Neuronal stem cell (in vitro differentiated cells): ENCODE data around the gene PLCB3.

Experiments used
- DNase-seq: peaks from one replicate; pipeline ENCODE4 v3.0.0-alpha.2; 2013; ENCODE audit warnings: low spot score
- H2AFZ ChIP-seq: one replicate; pipeline ENCODE4 v1.6.1; 2013; ENCODE audit warnings: mild to moderate bottlenecking, low read length, inconsistent platforms
- H2AK5ac ChIP-seq: 2 replicates; pipeline ENCODE4 v1.6.1; 2013; ENCODE audit warnings: low read depth, mild to moderate bottlenecking, inconsistent platforms, low read length, moderate library complexity, mixed read lengths
- H2BK120ac ChIP-seq: 2 replicates; pipeline ENCODE4 v1.6.1; 2013; ENCODE audit warnings: low read depth, mild to moderate bottlenecking, inconsistent platforms, low read length, moderate library complexity, mixed read lengths
- H2BK12ac ChIP-seq: one replicate; pipeline ENCODE4 v1.6.1; 2013; ENCODE audit warnings: low read length, inconsistent platforms
- H2BK15ac ChIP-seq: 2 replicates; pipeline ENCODE4 v1.6.1; 2013; ENCODE audit warnings: mild to moderate bottlenecking, low read length, inconsistent platforms, mixed read lengths
- H2BK5ac ChIP-seq: one replicate; pipeline ENCODE4 v1.6.1; 2013; ENCODE audit warnings: inconsistent platforms, mild to moderate bottlenecking, low read length, moderate library complexity
- H3K14ac ChIP-seq: one replicate; pipeline ENCODE4 v1.6.1; 2013; ENCODE audit warnings: low read length, inconsistent platforms
- H3K18ac ChIP-seq: 2 replicates; pipeline ENCODE4 v1.6.1; 2013; ENCODE audit warnings: low read length, inconsistent platforms
- H3K23ac ChIP-seq: 2 replicates; pipeline ENCODE4 v1.6.1; 2013; ENCODE audit warnings: low read depth, mild to moderate bottlenecking, mixed read lengths, low read length, inconsistent platforms; ENCODE audit not compliant: poor library complexity
- H3K27ac ChIP-seq: replicated peaks from 3 replicates; pipeline ENCODE4 v1.5.1; 2013; ENCODE audit warnings: low read length, inconsistent platforms
- H3K27me3 ChIP-seq, 3 experiments: 2 replicates each; pipeline ENCODE4 v1.6.1; 2013; ENCODE audit warnings: low read length in 3 of 3, mild to moderate bottlenecking in 2 of 3, inconsistent platforms in 1 of 3, low read depth in 1 of 3, mixed read lengths in 1 of 3, moderate library complexity in 1 of 3; ENCODE audit not compliant: control insufficient read depth in 3 of 3, insufficient read depth in 3 of 3
- H3K36me3 ChIP-seq, 2 donors: replicated peaks in 1 of 2; 2 replicates each; pipeline ENCODE4 v1.6.1; 2013; ENCODE audit warnings: low read length in 2 of 2; ENCODE audit not compliant: control insufficient read depth in 2 of 2, insufficient read depth in 2 of 2
- H3K4ac ChIP-seq: 2 replicates; pipeline ENCODE4 v1.6.1; 2013; ENCODE audit warnings: inconsistent platforms, mild to moderate bottlenecking, low read length, moderate library complexity
- H3K4me1 ChIP-seq, 2 donors: 1 replicate in 1 of 2; 2 replicates in 1 of 2; pipeline ENCODE4 v1.6.1; 2013; ENCODE audit warnings: low read length in 2 of 2, low read depth in 1 of 2; ENCODE audit not compliant: control insufficient read depth in 2 of 2, insufficient read depth in 1 of 2
- H3K4me2 ChIP-seq: one replicate; pipeline ENCODE4 v1.6.1; 2013; ENCODE audit warnings: mild to moderate bottlenecking, low read length, inconsistent platforms; ENCODE audit not compliant: insufficient read depth, poor library complexity, severe bottlenecking
- H3K4me3 ChIP-seq, 2 donors: 2 replicates each; pipeline ENCODE4 v1.5.1; 2013; ENCODE audit warnings: low read length in 2 of 2, mild to moderate bottlenecking in 2 of 2, inconsistent platforms in 1 of 2, moderate library complexity in 1 of 2
- H3K79me1 ChIP-seq: one replicate; pipeline ENCODE4 v1.6.1; 2013; ENCODE audit warnings: low read depth, mild to moderate bottlenecking, inconsistent platforms, low read length, moderate library complexity
- H3K9ac ChIP-seq: one replicate; pipeline ENCODE4 v1.6.1; 2013; ENCODE audit warnings: mild to moderate bottlenecking, low read depth, low read length, inconsistent platforms; ENCODE audit not compliant: poor library complexity
- H3K9me3 ChIP-seq, 2 donors: replicated peaks in 1 of 2; 2 replicates each; pipeline versions ENCODE3 to v1.6.1; 2013; ENCODE audit warnings: low read length in 2 of 2, mild to moderate bottlenecking in 2 of 2, inconsistent platforms in 1 of 2, low read depth in 1 of 2, mixed read lengths in 1 of 2, moderate library complexity in 1 of 2; ENCODE audit not compliant: control insufficient read depth in 2 of 2, insufficient read depth in 1 of 2
- H4K8ac ChIP-seq: one replicate; pipeline ENCODE4 v1.6.1; 2013; ENCODE audit warnings: low read depth, mild to moderate bottlenecking, inconsistent platforms, low read length, moderate library complexity
- H4K91ac ChIP-seq: one replicate; pipeline ENCODE4 v1.6.1; 2013; ENCODE audit warnings: low read length, low read depth, mild to moderate bottlenecking, inconsistent platforms; ENCODE audit not compliant: poor library complexity
- WGBS, 2 donors: extraction: QIAGEN DNeasy Blood & Tissue Kit; methylation state at CpG; one replicate each; pipeline ENCODE4 v1.1.7; 2013; ENCODE audit warnings: missing lambda C conversion rate in 2 of 2, mixed read lengths in 1 of 2; ENCODE audit not compliant: insufficient read length in 2 of 2, insufficient replicate concordance in 1 of 2; ENCODE audit errors: extremely low coverage in 2 of 2; 5-methylcytosine and 5-hydroxymethylcytosine counted together

Gene PLCB3

DNA sequence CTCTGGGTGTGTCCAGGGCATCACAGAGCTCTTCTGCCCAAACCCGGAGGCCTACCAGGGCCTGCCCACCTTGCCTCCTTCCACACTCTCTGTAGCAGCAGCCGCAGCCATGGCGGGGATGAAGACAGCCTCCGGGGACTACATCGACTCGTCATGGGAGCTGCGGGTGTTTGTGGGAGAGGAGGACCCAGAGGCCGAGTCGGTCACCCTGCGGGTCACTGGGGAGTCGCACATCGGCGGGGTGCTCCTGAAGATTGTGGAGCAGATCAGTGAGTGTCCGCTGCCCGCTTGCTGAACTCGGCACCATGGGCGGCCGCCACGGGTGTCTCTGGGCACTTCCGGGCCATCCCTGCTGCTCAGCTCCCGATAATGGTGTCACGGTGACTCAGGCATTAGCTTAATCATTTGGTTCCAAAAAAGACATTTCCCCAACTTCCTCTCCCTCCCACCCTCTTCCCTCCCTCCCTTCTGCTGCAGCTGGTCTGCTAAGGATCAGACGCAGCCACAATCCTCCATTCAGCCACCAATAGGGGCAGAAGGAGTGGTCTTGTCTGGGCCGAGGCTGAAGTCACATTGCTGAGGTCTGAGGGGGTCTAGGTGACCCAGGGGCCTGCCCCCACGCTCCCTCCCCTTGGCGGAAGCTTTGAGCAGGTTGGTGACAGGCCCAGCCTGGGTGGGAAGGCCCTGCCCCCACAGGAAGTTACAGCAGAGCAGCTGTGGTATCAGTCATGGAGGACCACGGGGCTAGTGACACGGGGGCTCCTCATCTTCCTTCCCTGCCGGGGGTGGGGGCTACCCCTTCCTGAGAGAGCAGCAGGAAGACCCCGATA is 43.9 kb upstream of the PLCB3 start:
- no peak overlapping the region for H3K14ac ChIP-seq
- H2BK120ac ChIP-seq, result no peak overlapping the region
- no peaks in the 10 kb centered on the region for H3K27me3 ChIP-seq
- H4K8ac ChIP-seq, result no peak overlapping the region
- H2BK15ac ChIP-seq, result no peak overlapping the region
- H3K79me1 ChIP-seq, result peaks cover 2% of the 10 kb centered on the region
- DNase-seq, result no peak
- peaks cover 43 to 46% of the 10 kb centered on the region in 2 donors for H3K36me3 ChIP-seq
- peak overlapping the region; percentile 22 for H2BK12ac ChIP-seq
- H3K18ac ChIP-seq, result peak overlapping the region; percentile 38
- H3K4me3 ChIP-seq, result no peak overlapping the region
- H3K23ac ChIP-seq, result peak overlapping the region; percentile 85
- H3K4me2 ChIP-seq, result no peak overlapping the region
- no peak overlapping the region for H3K27ac ChIP-seq
- no CpG with 5 or more reads among the region's 30 CpGs for WGBS, 2 donors
- H2BK5ac ChIP-seq, result no peak overlapping the region
- H4K91ac ChIP-seq, result no peak overlapping the region
- peak overlapping the region; percentile 26 for H2AK5ac ChIP-seq
- peak overlapping the region; percentile 31 for H2AFZ ChIP-seq
- no peak overlapping the region for H3K4ac ChIP-seq
- peaks cover 6 to 11% of the 10 kb centered on the region in 2 donors for H3K4me1 ChIP-seq
- peaks cover 0 to 3% of the 10 kb centered on the region in 2 donors for H3K9me3 ChIP-seq
- no peak overlapping the region for H3K9ac ChIP-seq

DNA sequence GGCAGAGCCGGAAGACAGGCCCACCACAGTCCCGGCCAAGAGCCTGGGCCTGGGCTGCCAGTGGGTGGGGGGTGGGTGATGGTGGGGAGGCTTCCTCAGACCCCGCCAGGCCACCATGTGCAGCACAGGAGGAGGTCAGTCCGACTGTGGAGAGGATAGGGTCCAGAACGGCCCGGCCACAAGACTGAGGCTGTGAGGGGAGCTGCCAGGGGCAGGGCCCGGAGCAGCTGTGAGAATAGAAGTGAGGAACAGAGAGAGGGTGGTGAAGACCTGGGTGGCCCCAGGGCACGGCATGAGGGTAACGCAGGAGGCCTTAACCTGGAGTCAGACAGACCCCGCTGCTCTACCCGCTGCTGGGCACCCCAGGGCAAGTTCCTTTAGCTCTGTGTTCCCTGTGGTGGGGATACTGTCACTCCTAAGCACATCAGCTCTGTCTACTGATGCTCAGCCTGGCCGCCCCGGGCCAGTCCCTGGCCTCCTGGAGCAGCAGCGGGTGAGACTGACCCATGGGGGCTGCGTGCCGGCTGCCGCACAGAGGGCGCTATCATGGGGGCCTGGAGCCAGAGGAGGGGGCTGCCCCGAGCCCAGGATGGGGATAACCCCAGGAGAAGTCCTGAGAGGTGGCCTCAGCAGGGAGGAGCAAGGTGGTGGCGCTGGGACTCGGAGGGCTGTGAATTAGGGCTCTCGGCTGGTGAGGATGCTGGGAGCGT is 43.1 kb upstream of the PLCB3 start:
- H2BK5ac ChIP-seq, result no peak overlapping the region
- peak overlapping the region; percentile 31 for H2AFZ ChIP-seq
- H3K9ac ChIP-seq, result no peak overlapping the region
- no peak overlapping the region for H4K8ac ChIP-seq
- H3K14ac ChIP-seq, result no peak overlapping the region
- peak overlapping the region; percentile 26 for H2AK5ac ChIP-seq
- WGBS, 2 donors, result no CpG with 5 or more reads among the region's 23 CpGs
- no peak for DNase-seq
- H4K91ac ChIP-seq, result no peak overlapping the region
- H3K4ac ChIP-seq, result no peak overlapping the region
- peaks cover 0 to 1% of the 10 kb centered on the region in 2 donors for H3K9me3 ChIP-seq
- no peak overlapping the region for H2BK15ac ChIP-seq
- peaks cover 35 to 38% of the 10 kb centered on the region in 2 donors for H3K36me3 ChIP-seq
- H3K4me2 ChIP-seq, result no peak overlapping the region
- peaks cover 2 to 11% of the 10 kb centered on the region in 2 donors for H3K4me1 ChIP-seq
- no peak overlapping the region for H3K4me3 ChIP-seq
- no peak overlapping the region for H3K27ac ChIP-seq
- peak overlapping the region; percentile 85 for H3K23ac ChIP-seq
- H2BK120ac ChIP-seq, result no peak overlapping the region
- H3K18ac ChIP-seq, result peak overlapping the region; percentile 19
- peaks cover 2% of the 10 kb centered on the region for H3K79me1 ChIP-seq
- no peak overlapping the region for H2BK12ac ChIP-seq
- H3K27me3 ChIP-seq, result no peaks in the 10 kb centered on the region

DNA sequence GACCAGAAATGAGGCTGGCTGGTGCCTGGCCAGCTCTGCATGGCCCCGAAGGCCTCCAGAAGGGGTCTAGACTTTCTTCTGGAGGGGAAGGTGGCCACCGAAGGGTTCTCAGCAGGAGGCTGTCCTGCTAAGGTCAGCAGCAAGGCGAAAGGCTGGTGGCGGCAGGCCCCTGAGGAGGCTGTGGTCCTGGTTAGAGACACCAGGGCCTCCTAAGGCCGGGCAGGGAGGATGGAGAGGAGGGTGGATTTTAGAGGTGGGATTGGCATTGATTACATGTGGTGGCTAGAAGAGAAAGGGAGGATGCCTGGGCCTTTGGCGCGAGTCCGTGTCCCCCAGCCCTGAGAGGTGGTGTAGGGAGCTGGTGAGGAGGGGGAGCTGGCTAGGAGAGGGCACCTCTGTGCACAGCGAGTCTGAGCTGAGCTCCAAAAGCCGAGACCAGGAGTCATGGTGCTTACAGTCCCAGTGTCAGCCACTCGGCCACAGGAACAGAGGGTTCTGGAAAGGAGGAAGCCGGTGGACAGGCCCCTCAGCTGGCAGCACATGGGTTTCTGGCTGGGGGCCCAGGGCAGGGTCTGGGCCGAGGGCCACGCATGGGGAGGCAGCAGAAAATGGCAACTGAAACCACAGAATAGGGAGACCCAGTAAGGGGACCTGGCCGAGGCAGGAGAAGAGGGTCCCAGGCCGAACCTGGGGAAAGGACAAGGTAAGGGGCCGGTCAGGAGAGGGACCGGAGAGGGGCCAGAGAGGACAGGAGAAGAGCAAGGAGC is 42.4 kb upstream of the PLCB3 start:
- Histone ChIP-seq H3K27ac (no peak overlapping the region), H3K79me1 (peaks cover 2% of the 10 kb centered on the region), H3K4ac (no peak overlapping the region), H2BK15ac (no peak overlapping the region), H3K4me2 (no peak overlapping the region), H2BK120ac (no peak overlapping the region), H2AK5ac (no peak overlapping the region), H2AFZ (no peak overlapping the region), H3K9me3 (peaks cover 0 to 1% of the 10 kb centered on the region in 2 donors), H2BK12ac (no peak overlapping the region), H4K8ac (no peak overlapping the region), H3K4me1 (peaks cover 0 to 11% of the 10 kb centered on the region in 2 donors), H4K91ac (no peak overlapping the region), H3K27me3 (no peaks in the 10 kb centered on the region), H3K36me3 (peaks cover 28 to 31% of the 10 kb centered on the region in 2 donors), H3K4me3 (no peak overlapping the region), H3K9ac (peak overlapping the region; percentile 21), H2BK5ac (no peak overlapping the region), H3K23ac (peak overlapping the region; percentile 10), H3K18ac (no peak overlapping the region), H3K14ac (peak overlapping the region; percentile 71)
- WGBS, 2 donors, result no CpG with 5 or more reads among the region's 18 CpGs
- DNase-seq, result no peak

DNA sequence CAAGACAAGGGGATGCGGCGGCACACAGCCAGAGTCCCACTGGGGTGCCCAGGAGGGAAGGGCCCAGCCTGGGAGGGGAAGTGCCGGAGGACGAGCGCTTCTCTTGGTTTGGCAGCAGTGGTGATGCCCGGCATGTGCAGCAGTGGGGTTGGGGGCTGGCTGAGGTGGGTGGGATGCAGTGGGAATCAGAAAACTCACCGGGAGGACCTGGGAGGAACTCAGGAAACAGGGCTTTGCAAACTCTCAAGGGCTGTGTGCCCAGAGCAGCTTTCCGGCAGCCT is 41.8 kb upstream of the PLCB3 start:
- H2BK120ac ChIP-seq, result no peak overlapping the region
- H4K8ac ChIP-seq, result no peak overlapping the region
- peaks cover 26 to 27% of the 10 kb centered on the region in 2 donors for H3K36me3 ChIP-seq
- no peak overlapping the region for H3K4ac ChIP-seq
- no peaks in the 10 kb centered on the region for H3K27me3 ChIP-seq
- H3K4me1 ChIP-seq, result peaks cover 0 to 11% of the 10 kb centered on the region in 2 donors
- H4K91ac ChIP-seq, result no peak overlapping the region
- H3K27ac ChIP-seq, result no peak overlapping the region
- H2AK5ac ChIP-seq, result no peak overlapping the region
- H3K79me1 ChIP-seq, result peaks cover 2% of the 10 kb centered on the region
- H3K9me3 ChIP-seq, result peaks cover 0 to 1% of the 10 kb centered on the region in 2 donors
- H3K9ac ChIP-seq, result peak overlapping the region; percentile 21
- H3K18ac ChIP-seq, result no peak overlapping the region
- peak overlapping the region; percentile 10 for H2BK12ac ChIP-seq
- no peak overlapping the region for H3K23ac ChIP-seq
- peak overlapping the region; percentile 71 for H3K14ac ChIP-seq
- no CpG with 5 or more reads among the region's 8 CpGs for WGBS, 2 donors
- H2AFZ ChIP-seq, result no peak overlapping the region
- H2BK5ac ChIP-seq, result no peak overlapping the region
- DNase-seq, result no peak
- no peak overlapping the region for H3K4me3 ChIP-seq
- H3K4me2 ChIP-seq, result no peak overlapping the region
- no peak overlapping the region for H2BK15ac ChIP-seq
